Right ventricle myocardium inferior (tissue), 1 donor: ENCODE measurements around the gene HIVEP3. TPM values are rescaled to one million over a fixed set of nuclear protein-coding genes. Genes with fewer than 3 reads are reported as not detected.

ENCODE experiments used
- ATAC-seq: fragments of 200-7000 bp; cut with Tn5 transposase; one replicate; pipeline ENCODE4 v1.9.1; 2020; ENCODE audit warnings: mild to moderate bottlenecking, moderate library complexity
- DNase-seq: peaks from one replicate; pipeline ENCODE4 v3.0.0; 2021; ENCODE audit errors: missing footprints
- intact Hi-C: fragments of 100-400 bp; cut with DNase I; formaldehyde crosslinking; loops from one replicate; pipeline ENCODE4 v1.11.0; 2022
- total RNA-seq: library from RNA; stranded (reverse); fragmentation: NEBNext Ultra II Directional; extraction: Animal tissue kit (Norgen Biotek cat#: 25700); gene quantifications from one replicate; pipeline ENCODE4 v1.2.1, GENCODE V29; 2021
- donor health status: DM: no; HTN: yes; CAD: no; lungs with severe emphysema.

Gene HIVEP3
- total RNA-seq, 1 donor from 2014 or later = 6.5 TPM

DNA sequence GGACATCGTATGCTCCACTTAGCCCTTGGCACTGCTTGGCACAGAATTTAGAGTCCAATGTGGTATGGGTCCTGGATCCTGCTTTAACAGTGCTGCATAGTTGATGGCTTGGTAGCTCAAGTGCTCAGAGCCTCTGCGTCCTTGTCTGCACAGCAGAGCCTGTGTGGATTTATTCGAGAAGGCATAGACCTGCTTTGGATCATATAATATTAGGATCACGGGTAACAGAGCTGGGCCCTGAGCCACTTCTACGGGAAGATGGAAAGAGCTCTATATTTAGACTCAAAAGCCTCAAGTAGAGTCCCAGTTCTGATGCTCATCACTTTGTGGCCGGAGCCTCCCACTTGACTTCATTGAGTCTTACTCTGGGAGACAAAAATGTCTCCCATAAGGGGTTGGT lies 269.9 kb downstream of the HIVEP3 start:
- ATAC-seq (peak; percentile 31), DNase-seq (no peak)
- intact Hi-C loops = no loop called here

DNA sequence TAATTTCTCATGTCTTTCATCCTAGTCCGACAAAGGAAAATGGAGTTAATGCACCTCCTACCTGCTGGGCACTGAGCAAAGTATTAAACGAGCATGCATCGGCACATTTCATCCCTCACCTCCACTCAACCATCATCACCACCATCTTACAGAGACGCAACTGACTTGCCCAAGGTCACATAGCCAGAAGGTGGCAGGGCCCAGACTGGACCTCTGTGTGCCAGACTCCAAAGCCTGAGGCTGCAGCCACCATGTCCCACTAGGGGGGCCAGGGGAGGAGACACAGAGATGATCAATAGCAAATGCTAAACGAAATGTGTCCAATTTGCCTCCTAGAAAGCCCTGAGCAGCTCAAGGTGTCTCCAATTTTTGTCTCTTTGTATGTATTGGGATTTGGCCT lies 270.5 kb downstream of the HIVEP3 start:
- DNase-seq (no peak), ATAC-seq (no peak)
- intact Hi-C loops = no loop called here

DNA sequence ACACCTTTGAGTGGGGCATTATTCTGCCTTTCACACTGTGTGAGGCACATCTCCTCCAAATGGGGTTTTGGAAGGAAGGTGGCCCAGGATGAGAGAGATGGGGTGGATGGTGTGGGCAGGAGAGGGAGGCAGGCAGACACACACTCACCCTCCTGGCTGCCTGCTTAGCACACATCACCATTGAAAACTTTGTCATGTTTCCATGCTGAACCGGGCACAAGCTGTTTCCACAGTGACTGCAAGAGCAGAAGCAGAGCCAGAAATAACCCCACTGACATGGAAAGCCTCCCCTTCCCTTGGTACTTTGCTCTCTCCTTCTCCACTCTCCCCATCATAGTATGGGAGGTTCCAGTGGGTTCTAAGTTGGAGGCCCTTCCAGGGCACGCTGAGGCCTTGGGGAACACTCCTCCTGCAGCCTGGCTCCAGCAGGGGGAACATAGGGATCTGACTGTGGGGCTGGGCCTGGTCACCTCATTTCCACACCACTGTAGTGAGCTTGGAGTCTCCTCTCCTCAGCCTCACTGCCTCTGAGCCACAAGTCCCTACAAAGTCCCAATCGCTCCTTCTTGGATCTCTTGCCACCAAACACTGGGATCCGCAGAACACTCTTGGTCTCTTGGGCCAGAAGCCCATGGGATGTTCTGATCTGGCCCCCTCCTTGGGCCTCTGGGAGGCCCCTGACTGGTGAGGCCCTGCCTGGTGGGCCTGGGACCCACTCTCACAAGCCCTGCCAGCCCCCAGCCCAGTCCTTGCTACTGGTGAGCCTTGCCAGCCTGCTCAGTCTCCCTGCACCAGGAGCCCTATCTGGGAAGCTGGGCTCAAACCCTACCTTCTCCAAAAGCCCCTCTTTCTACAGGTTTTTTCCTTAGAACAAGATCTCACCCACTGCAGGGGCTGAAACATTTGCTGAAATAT lies 271.2 kb downstream of the HIVEP3 start:
- no peak for DNase-seq
- ATAC-seq = no peak
- intact Hi-C loops = no loop called here

DNA sequence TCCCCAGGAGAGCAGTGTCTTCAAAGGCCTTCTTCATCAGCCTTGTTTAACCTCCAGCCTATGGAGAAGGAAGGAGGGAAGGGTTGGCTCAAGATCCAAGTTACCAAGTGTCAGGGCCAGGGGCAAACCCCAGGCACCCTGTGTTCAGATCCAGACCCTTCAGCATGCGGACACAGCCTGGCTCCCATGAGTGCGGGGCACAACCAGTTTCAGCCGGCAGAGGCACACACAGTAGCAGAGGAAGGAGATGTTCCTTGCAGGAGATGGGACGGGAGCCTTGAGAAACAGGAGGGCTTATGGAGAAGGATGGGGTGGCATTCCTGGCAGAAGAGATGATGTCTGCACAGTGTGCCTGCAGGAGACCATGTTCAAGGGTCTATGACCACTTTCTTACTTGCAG lies 272.5 kb downstream of the HIVEP3 start:
- intact Hi-C loops = no loop called here
- DNase-seq (no peak), ATAC-seq (no peak)

DNA sequence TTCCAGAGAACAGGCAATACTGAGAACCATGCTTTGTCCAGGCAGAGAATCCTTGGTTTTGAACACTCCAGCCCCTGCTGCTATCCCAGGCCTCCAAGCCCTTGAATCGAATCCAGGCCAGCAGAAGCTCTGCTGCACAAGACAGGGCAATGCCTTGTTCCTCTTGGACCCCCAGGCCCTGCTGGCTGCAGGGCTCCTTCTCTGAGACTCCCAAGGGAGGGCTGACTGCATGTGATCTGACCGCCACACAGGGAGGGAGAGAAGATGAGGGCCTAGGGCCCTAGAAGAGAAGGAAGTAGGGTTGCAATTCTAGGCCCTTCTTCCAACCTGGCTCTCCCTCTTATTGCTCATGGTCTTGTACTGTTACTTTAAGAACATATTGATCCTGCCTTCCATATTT lies 273.7 kb downstream of the HIVEP3 start:
- DNase-seq = no peak
- intact Hi-C loops = no loop called here
- no peak for ATAC-seq

DNA sequence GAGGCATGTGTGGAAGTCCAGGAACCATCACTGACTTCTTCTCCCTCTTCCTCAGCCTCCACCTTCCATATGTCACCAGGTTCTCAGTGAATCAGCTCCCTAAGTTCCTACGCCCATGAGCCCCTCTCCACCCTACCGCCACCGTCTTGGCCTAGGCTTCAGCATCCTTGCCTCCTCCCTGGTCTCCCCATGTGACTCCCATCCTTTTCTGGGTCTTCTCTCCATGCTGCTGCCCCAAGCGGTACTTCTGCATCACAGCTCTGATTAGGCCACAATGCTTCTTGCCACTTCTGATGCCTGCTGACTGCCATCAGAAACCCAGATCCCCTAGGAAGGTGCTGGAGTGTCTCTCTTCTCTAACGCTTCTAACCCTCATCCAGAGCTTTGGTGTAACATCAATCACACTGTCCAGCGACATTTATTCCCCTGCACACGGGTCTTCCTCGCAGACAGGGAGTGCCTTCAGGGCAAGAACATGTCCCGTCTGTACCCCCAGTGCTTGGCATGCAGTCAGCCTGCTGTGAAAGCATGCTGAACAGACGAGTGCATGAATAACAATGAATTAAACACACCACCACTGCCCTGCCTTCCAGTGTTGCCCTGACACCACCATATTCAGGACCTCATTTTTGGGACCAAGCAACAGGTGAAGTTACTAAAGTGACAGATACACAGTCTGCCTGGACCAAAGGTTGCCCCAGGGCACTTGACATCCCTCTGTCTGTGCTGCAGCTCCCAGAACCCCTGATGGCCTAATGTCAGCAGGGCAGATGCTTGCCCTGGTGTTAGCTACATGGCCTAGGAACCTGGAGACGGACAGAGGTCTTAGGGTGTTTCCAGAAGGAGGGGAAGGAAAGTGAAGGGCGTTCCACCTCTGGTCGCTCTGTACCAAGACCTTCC lies 275.6 kb downstream of the HIVEP3 start:
- ATAC-seq (no peak), DNase-seq (no peak)
- intact Hi-C loops = no loop called here

DNA sequence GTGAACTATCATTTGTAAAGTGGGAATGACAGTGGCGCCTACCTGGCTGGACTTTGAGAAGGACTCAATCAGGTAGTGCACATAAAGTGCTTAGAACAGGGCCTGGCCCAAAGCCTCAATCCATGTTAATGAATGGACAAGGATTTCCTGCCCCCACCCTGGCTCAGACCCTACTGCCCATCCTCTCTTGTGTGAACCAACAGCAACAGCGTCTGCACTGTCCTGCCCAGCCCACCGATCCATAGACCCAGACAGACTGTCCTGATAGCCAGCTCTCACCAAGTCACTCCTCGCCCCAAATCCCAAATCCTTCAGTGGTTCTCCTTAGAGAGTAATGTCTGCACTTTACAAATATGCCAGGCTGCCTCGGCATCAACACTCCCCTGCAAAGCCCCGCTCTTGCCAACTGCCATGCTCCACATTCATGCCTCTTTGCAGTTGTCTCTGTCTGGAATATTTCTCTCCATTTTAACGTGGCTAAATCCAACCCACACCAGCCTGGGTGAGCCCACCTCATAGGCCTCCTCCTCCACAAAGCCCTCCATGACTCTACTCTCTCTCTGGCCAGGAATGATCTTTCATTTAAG lies 276.7 kb downstream of the HIVEP3 start:
- DNase-seq (no peak), ATAC-seq (no peak)
- intact Hi-C loops = no loop called here

DNA sequence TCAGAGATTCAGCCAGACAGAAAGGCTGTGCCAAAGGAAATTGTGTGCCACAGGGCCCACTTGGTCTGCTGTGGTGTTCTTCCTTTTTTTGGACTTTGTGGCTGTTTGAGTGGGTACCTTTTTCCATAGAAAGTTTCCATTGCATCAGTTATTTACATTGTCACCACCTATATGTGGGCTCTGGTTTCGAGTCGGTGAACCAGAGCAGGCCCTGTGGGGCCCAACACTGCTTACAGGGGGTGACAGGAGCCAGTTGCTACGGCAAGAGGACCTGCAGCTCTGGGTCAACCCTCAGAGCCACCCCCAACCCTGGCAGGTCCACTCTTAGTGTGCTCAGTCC lies 277.3 kb downstream of the HIVEP3 start:
- intact Hi-C loops = no loop called here
- DNase-seq (no peak), ATAC-seq (no peak)

DNA sequence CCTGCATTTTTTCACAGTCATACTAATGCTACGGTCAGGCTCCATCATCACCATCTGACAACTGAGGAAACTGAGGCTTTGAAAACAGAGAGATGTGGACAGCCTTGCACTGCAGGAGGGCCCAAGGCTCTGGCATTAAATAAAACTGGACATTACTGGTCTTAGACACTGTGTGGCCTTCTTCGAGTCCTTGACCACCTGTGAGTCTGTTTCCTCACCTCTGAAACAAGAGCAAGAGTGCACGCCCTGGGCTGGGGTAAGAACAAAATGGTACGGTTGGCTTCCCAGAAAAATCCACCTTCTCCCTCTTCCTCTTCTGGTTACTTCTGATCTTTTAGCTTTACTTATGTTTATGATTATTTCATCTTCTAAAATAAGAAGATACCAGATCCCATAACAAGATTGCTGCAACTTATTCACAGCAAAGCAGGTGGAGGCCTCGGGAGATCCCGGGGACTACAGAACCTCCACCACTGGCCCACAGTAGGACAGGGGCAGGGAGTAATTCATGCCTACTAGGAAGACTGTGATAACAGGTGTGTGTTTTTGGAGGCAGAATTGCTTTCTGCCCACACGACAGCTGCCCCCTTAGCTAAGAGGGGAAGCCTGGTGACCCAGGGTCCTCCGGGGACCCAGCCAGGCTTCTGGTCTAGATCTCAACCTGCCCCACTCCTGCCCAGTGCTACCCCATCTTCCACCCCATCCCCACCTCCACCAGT lies 277.8 kb downstream of the HIVEP3 start:
- DNase-seq (no peak), ATAC-seq (no peak)
- intact Hi-C loops = no loop called here

DNA sequence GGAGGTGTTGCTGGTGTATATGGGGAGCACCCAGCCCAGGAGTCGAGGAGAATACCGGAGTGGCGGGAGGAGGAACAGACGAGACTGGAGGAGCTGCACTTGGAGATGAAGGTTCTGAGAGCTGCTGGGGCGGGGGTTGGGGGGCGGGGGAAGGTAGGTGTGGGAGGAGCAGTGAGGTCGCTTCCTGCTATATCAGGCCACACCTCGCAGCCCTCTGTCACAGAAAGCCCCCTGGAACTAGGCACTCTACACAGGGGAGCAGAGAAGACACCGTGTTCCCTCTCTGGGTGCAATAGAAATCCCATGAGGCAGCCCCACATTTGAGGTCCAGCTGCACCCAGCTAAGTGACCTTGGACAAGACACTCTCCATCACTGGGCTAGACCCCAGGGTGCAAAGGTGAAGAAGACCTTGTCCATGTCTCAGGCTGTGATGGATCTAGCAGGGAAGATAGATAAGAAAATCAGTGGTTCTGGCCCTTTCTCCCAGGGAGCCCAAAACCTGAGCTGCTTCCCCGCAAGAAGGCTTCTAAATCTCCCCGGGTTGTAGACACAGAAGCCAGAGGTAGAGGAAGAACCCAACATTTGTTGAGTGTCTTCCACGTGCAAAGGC lies 278.5 kb downstream of the HIVEP3 start:
- intact Hi-C loops = no loop called here

DNA sequence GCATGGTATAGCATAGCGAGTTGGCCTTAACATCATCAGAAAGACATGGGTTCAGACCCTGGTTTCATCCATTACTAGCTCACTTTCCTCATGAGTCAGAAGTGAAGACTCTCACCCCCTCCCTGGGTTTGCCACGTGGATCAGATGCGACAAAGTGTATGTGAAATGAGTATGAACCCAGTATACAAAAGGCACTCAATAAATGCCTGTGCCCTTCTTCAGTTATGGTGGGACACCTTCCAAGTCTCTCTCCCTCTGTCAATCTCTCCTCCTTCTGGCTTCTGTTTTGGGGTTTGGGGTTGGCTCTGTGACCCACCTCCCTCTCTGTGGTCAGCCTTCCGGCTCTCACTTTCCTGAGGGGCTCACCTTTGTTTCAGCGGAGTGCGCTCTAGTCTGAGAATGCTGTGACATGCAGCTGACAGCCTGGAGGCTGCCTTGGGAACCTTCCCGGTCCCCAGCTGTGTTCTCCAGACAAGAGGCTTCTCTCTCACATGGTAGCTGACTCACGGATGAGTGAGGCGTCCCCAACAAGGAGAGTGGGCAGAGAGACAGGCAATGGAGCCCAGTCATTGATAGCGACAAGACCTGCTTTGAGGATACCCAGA lies 279.3 kb downstream of the HIVEP3 start:
- DNase-seq (no peak), ATAC-seq (peak; percentile 28)
- intact Hi-C loops = no loop called here

More for the DNA sequence above, 278.5 kb downstream of the HIVEP3 start:
- DNase-seq = no peak
- no peak for ATAC-seq

DNA sequence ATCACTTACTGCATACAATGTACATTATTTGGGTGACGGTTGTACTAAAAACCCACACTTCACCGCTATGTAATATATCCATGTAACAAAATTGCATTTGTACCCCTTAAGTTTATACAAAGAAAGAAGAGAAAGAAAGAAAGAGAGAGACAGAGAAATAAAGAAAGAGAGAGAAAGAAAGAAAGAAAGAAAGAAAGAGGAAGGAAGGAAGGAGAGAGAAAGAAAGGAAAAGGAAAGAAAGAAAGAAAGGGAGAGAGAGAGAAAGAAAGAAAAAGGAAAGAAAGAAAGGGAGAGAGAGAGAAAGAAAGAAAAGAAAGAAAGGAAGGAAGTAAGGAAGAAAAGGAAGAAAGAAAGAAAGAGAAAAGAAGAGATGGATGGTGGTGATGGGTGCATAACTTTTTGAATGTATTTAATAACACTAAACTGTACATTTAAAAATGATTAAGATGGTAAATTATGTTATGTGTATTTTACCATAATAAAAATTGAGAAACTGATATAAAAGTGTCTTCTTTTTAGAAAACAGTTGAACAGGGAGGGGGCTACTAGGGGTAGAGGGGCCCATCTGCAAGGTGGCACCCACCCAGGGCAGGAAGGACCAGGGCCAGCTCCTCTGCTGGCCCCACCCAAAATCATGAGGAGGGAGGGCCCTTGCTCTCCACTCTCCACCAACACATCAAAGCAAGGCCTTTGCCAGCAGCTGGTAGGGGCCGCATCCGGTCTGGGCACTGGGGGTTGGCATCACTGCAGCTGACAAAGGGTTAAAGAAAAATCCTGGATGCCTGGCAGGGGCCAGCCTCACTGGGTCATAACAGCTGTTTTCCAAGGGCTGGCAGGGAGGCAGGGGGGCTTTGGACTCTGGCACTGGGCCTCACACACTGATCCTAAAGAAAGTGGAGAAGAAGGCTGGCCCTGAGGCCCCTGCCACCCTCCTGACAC lies 280.4 kb downstream of the HIVEP3 start:
- DNase-seq (no peak), ATAC-seq (no peak)
- intact Hi-C loops = no loop called here

DNA sequence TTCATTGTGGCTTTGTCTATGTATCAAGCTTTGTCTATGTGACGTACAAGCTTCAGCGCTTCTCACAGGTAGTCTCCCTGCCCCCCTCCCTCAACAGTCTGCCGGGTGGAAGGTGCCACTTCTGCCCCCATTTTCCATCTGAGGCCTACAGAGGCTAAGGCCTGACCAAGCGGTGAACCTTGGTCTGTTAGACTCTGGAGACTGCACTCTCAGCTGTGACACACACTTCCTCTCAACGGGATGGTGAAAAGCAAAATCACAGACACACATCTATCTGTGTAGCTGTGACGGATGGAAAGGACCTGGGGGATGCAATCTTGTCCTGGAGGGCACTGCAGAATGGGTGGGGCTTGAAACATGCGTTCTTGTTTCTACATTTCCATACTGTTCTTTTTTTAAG lies 281.4 kb downstream of the HIVEP3 start:
- ATAC-seq = no peak
- intact Hi-C loops = no loop called here
- DNase-seq = no peak

DNA sequence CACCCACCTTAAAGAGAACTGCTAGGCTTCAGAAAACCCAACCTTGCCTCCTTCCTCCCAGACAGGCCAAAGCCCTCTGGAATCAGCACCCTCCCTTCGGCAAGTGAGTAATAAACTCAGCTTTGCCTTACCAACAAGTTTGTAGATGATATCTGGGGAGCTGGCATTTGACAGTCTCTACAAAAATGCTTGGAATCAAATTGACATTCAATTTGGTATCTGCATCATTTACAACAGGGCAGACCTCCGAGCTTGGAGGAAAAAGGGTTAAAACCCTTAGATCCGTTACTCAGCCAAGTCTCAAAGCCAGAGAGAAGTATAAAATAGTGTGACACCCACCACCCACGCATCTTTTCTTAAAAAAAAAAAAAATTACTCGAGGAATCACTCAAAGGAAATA lies 285.0 kb downstream of the HIVEP3 start:
- DNase-seq (no peak), ATAC-seq (no peak)

DNA sequence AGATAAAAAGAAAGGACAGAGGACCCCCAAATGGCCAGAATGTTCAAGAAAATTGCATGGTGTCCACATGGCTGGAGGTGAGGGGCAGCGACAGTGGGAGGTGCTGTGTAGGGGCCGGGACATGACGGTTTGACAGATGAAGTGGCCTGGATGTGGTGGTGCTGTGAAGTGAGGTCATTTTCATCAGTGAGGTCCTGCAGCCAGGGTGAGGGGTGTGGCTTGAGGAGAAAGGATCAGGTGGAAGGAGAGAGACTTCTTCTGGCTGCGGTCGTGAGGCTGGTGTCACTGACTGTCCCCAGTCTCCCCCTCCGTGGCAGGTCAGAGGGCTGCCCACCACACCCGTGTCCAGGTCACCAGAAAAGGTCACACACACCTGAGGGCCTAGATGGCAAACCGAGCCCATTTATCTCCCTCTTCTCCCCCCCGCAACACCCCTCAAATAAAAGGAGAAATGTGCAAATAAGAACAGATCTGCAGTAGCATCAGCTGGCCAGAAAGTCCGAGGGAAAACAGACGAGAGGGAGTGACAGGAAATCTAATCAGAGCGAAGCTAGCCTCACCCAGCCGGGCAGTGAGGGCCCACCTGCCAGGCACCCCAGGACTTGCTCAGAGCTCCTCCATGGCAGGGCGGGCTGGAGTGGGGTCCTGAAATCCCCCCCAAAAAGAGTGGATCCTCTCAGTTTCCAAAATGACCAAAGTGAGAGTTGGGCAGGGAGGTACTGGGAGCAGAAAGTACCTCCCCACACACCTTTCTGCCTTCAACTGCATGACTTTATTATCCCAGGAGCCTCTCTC lies 285.7 kb downstream of the HIVEP3 start:
- intact Hi-C loops = no loop called here

More for the DNA sequence above, 285.0 kb downstream of the HIVEP3 start:
- intact Hi-C loops = no loop called here

DNA sequence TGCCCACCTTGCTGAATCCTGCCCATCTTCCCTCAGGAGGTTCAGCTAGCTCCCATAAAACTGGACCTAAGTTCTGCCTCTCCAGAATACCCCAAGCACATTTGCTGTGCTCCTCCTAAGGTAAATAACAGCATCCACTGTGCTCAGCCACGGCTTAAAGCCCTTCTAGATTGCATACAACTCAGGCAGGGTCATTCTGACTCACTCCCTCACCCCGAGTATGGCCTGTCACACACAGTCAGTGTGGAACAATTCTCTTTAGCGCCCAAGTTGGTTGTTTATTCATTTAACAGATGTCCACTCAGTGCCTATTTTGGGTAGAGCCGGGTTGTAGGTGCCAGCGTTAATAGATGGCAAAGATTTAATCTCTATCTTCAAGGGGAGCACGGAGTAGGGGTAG lies 286.8 kb downstream of the HIVEP3 start:
- DNase-seq = no peak
- no peak for ATAC-seq
- intact Hi-C loops = no loop called here

More for the DNA sequence above, 285.7 kb downstream of the HIVEP3 start:
- DNase-seq (no peak), ATAC-seq (no peak)
